Measurements from ENCODE around the gene RAB35. TPM values are rescaled to one million over a fixed set of nuclear protein-coding genes. Genes with fewer than 3 reads are reported as not detected.

RAB35 gene
- total and polyA plus RNA-seq, 2 donors (not counting 1 experiment from before 2014, with no cell fraction given) = 20.4 to 52.9 TPM

DNA sequence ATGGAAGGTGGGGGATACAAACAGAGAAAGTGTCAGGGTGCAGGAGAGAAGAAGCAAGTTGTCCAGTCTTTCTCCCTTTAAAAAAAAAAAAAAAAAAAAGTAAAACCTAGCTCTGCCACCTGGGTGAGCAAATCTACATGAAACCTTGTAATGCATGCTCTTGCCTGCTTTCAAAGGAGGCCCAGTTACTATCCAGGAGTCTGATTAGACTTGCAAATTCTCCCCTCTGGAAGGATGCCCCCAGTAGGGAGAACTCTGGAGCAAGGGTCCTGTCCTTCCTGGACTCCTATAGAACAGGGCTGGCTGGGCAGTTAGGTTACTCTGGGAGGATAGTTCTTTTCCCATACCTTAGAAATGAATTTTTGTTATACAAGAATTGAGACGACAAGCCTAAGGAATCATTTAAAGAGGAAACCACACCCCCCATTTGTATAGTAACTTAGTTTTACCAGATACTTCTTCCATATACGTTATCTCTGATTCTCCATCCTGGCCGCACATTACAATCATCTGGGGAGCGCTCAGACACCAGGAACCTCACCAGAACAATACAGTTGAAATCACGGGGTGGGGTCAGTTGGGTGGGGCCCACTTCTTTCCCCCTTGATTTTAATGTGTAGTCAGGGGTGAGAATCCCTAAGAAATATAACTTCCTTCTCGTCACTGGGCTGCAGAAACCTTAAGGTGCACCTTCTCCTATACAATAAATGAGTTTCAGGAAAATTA lies 30.5 kb downstream of the RAB35 start:
- DNase-seq (no peak), ATAC-seq (ENCODE audit: low read depth) (no peak)
- H3K27me3 Mint-ChIP-seq = no peaks in the 10 kb centered on the region
- no peaks in the 10 kb centered on the region for H3K9me3 Mint-ChIP-seq (ENCODE audit: insufficient read depth)
- no peak overlapping the region for H3K4me3 Mint-ChIP-seq
- TF ChIP-seq EZH2 (IDR thresholded peaks at IDR 0.05; ENCODE audit: borderline replicate concordance, insufficient read depth, low read depth, low read length, poor library complexity, severe bottlenecking) (no peak), CTCF (IDR thresholded peaks at IDR 0.05) (no peak)
- Histone ChIP-seq H3K79me2 (ENCODE audit: control insufficient read depth, insufficient read depth, low read length) (no peaks in the 10 kb centered on the region), H3K27me3 (replicated peaks in 1 of 4; ENCODE audit: control extremely low read depth in 1 of 4, control insufficient read depth in 3 of 4, insufficient read depth in 4 of 4, low read length in 3 of 4) (no peaks in the 10 kb centered on the region), H3K9ac (ENCODE audit: low read length) (no peak overlapping the region), H3K4me3 (ENCODE audit: control extremely low read depth in 1 of 5, extremely low read depth in 1 of 5, insufficient read depth in 1 of 5, low read depth in 2 of 5, low read length in 4 of 5) (no peak overlapping the region), H2AFZ (ENCODE audit: insufficient read depth, low read depth, low read length, poor library complexity, severe bottlenecking) (no peak overlapping the region), H3K9me3 (ENCODE audit: control extremely low read depth in 1 of 3, control insufficient read depth in 2 of 3, insufficient read depth in 1 of 3, low read length in 2 of 3) (no peaks in the 10 kb centered on the region), H3K4me1 (ENCODE audit: control insufficient read depth in 2 of 2, insufficient read depth in 2 of 2, low read length in 2 of 2) (peaks cover 9 to 13% of the 10 kb centered on the region in 2 donors), H3K27ac (ENCODE audit: low read length in 2 of 2) (no peak overlapping the region), H3K4me2 (replicated peaks; ENCODE audit: low read depth, low read length, poor library complexity, severe bottlenecking) (no peak overlapping the region), H3K36me3 (replicated peaks in 1 of 2; ENCODE audit: control extremely low read depth in 1 of 2, control insufficient read depth in 1 of 2, extremely low read depth in 1 of 2, insufficient read depth in 2 of 2, low read length in 1 of 2) (no peaks in the 10 kb centered on the region), H4K20me1 (ENCODE audit: control insufficient read depth, insufficient read depth, low read length, poor library complexity, severe bottlenecking) (no peaks in the 10 kb centered on the region)
- ChIA-PET POLR2A (interaction anchor here (0.5 to 1.4 kb wide), 5 partner anchors 24 to 205 kb away, joined by 3 to 12 read pairs (median 8); partner anchors contain the start of genes BICDL1, RNU4-2 and RPLP0), CTCF (interaction anchor here (0.6 to 1.5 kb wide), 9 partner anchors 7 to 147 kb away, joined by 3 to 21 read pairs (median 4); partner anchors contain the start of genes BICDL1 and RAB35)
- intact Hi-C loops (cut with micrococcal nuclease) = no loop called here
- no peak overlapping the region for H3K27ac Mint-ChIP-seq
- peaks cover 16% of the 10 kb centered on the region for H3K4me1 Mint-ChIP-seq
- WGBS (ENCODE audit: insufficient coverage) = no CpG with 5 or more reads among the region's 6 CpGs

- peaks cover 3% of the 10 kb centered on the region for H3K4me1 Mint-ChIP-seq
- CTCF ChIA-PET = no interaction called here
- POLR2A ChIA-PET = interaction anchor here (0.7 kb wide), 1 partner anchor 32 kb away, joined by 6 read pairs; no protein-coding TSS in a partner anchor
Measured at GRCh38 chr12:120081641-120082040, 34.9 kb downstream of the RAB35 start.

More at GRCh38 chr12:120081641-120082040, 34.9 kb downstream of the RAB35 start:
- H2AFZ ChIP-seq (ENCODE audit: insufficient read depth, low read depth, low read length, poor library complexity, severe bottlenecking) = no peak overlapping the region
- H4K20me1 ChIP-seq (ENCODE audit: control insufficient read depth, insufficient read depth, low read length, poor library complexity, severe bottlenecking) = no peaks in the 10 kb centered on the region
- ATAC-seq (ENCODE audit: low read depth) (no peak), DNase-seq (no peak)
- H3K4me3 ChIP-seq (ENCODE audit: control extremely low read depth in 1 of 5, extremely low read depth in 1 of 5, insufficient read depth in 1 of 5, low read depth in 2 of 5, low read length in 4 of 5) = no peak overlapping the region
- H3K9me3 ChIP-seq (ENCODE audit: control extremely low read depth in 1 of 3, control insufficient read depth in 2 of 3, insufficient read depth in 1 of 3, low read length in 2 of 3) = no peaks in the 10 kb centered on the region
- Mint-ChIP-seq H3K9me3 (ENCODE audit: insufficient read depth) (no peaks in the 10 kb centered on the region), H3K27ac (no peak overlapping the region), H3K27me3 (no peaks in the 10 kb centered on the region), H3K4me3 (no peak overlapping the region)
- intact Hi-C loops (cut with micrococcal nuclease) = no loop called here
- no peaks in the 10 kb centered on the region for H3K36me3 ChIP-seq (replicated peaks in 1 of 2; ENCODE audit: control extremely low read depth in 1 of 2, control insufficient read depth in 1 of 2, extremely low read depth in 1 of 2, insufficient read depth in 2 of 2, low read length in 1 of 2)
- no CpG with 5 or more reads among the region's 2 CpGs for WGBS (ENCODE audit: insufficient coverage)
- no peaks in the 10 kb centered on the region for H3K27me3 ChIP-seq (replicated peaks in 1 of 4; ENCODE audit: control extremely low read depth in 1 of 4, control insufficient read depth in 3 of 4, insufficient read depth in 4 of 4, low read length in 3 of 4)
- no peak overlapping the region for H3K4me2 ChIP-seq (replicated peaks; ENCODE audit: low read depth, low read length, poor library complexity, severe bottlenecking)
- H3K79me2 ChIP-seq (ENCODE audit: control insufficient read depth, insufficient read depth, low read length) = no peaks in the 10 kb centered on the region
- H3K9ac ChIP-seq (ENCODE audit: low read length) = no peak overlapping the region
- H3K27ac ChIP-seq (ENCODE audit: low read length in 2 of 2) = no peak overlapping the region
- no peak for TF ChIP-seq EZH2 (IDR thresholded peaks at IDR 0.05; ENCODE audit: borderline replicate concordance, insufficient read depth, low read depth, low read length, poor library complexity, severe bottlenecking)
- TF ChIP-seq CTCF (IDR thresholded peaks at IDR 0.05) = no peak
- H3K4me1 ChIP-seq (ENCODE audit: control insufficient read depth in 2 of 2, insufficient read depth in 2 of 2, low read length in 2 of 2) = peaks cover 1 to 6% of the 10 kb centered on the region in 2 donors
